ENCODE data around the gene EXOC4. TPM values are rescaled to one million over a fixed set of nuclear protein-coding genes. Genes with fewer than 3 reads are reported as not detected.

The EXOC4 gene
- total RNA-seq, 3 donors from 2014 or later = 88.3 to 136 (median 99.6) TPM

DNA sequence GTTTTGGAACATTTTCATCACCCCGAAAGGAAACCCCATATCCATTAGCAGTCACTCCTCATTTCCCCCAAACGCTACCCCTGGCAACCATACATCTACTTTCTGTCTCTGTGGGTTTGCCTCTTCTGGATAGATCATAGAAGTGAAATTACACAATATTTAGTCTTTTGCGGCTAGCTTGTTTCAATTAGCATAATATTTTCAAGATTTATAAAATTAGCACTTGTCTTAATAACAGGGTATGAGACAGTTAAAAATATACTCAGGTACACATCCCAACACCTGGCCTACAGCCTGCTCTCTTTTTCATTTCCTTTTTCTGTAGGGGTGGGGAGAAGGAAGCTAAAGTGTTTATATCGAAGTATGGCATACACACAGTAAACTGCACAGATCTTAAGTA lies 792.8 kb downstream of the EXOC4 start:
- Histone ChIP-seq H3K9me3 (no peaks in the 10 kb centered on the region), H3K27me3 (no peaks in the 10 kb centered on the region), H3K36me3 (no peaks in the 10 kb centered on the region), H3K4me1 (no peaks in the 10 kb centered on the region), H3K4me3 (no peak overlapping the region), H3K27ac (no peak overlapping the region)
- TF ChIP-seq CTCF (IDR thresholded peaks at IDR 0.05) = no peak
- TF ChIP-seq POLR2AphosphoS5 (IDR thresholded peaks at IDR 0.05) = no peak
- no peak for TF ChIP-seq POLR2A (IDR thresholded peaks at IDR 0.05)
- intact Hi-C loops (cut with DNase I; ENCODE audit: low total_unique reads) = no loop called here
- no peak for DNase-seq (ENCODE audit: low spot score in 2 of 2)

DNA sequence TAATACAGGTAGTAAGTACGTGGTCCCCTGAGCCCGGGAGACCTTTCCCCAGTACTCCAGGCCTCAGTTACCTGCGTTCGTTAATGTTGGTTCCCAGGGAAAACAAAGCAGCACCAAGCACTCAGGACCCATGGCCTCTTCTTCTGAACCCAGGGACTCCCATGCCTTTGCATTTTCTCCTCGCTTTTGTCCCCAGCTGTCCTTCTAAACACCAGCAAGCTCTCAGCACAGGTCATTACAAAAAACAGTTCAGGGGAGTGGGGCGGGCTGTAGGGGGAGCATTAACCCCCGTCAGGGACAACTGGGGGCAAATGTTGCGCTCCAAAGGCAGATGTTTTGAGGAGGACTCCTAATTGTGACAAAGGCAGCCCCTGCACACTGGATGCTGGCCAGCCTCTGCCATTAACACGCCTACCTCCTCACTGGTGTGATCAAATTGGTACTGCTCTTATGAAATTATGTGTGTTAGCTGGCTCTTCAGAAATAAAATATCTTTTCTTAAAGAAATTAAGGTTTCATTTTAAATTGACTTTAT lies 793.8 kb downstream of the EXOC4 start:
- no peaks in the 10 kb centered on the region for H3K36me3 ChIP-seq
- H3K9me3 ChIP-seq = no peaks in the 10 kb centered on the region
- no peaks in the 10 kb centered on the region for H3K4me1 ChIP-seq
- intact Hi-C loops (cut with DNase I; ENCODE audit: low total_unique reads) = no loop called here
- H3K27me3 ChIP-seq = no peaks in the 10 kb centered on the region
- no peak for DNase-seq (ENCODE audit: low spot score in 2 of 2)
- no peak overlapping the region for H3K27ac ChIP-seq
- no peak for TF ChIP-seq POLR2A (IDR thresholded peaks at IDR 0.05)
- TF ChIP-seq CTCF (IDR thresholded peaks at IDR 0.05) = no peak
- TF ChIP-seq POLR2AphosphoS5 (IDR thresholded peaks at IDR 0.05) = no peak
- no peak overlapping the region for H3K4me3 ChIP-seq

DNA sequence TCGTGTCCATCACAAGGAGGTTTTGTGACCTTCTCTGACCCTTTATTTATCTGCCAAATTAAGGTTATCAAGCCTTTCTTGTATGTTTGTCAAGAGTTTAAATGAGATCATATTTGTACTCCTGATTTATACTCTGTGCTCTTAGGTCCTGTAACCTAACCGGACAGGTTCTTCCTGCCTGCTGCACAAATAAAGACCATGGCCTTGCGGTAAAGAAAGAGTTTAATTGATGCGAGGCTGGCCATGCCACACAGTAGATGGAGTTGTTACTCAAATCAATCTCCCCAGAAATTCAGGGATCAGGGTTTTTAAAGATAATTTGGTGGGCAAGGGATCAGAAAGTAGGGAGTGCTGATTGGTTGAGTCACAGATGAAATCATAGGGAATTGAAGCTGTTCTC lies 794.8 kb downstream of the EXOC4 start:
- DNase-seq (ENCODE audit: low spot score in 2 of 2) = no peak
- Histone ChIP-seq H3K36me3 (no peaks in the 10 kb centered on the region), H3K4me3 (no peak overlapping the region), H3K4me1 (no peaks in the 10 kb centered on the region), H3K9me3 (no peaks in the 10 kb centered on the region), H3K27me3 (no peaks in the 10 kb centered on the region), H3K27ac (no peak overlapping the region)
- intact Hi-C loops (cut with DNase I; ENCODE audit: low total_unique reads) = no loop called here
- TF ChIP-seq POLR2AphosphoS5 (IDR thresholded peaks at IDR 0.05) = no peak

DNA sequence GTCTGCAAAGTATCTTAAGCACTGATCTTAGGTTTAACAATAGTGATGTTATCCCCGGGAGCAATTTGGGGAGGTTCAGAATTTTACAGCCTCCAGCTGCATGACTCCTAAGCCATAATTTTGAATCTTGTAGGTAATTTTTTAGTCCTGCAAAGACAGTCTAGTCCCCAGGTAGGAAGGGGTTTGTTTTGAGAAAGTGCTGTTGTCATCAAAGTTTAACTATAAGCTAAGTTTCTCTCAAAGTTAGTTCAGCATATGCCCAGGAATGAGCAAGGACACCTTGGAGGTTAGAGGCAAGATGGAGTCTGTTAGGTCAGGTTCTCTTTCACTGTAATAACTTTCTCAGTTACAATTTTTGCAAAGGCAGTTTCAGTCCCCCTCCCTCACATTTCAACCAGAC lies 795.3 kb downstream of the EXOC4 start:
- no peak for TF ChIP-seq CTCF (IDR thresholded peaks at IDR 0.05)
- no peak for TF ChIP-seq POLR2A (IDR thresholded peaks at IDR 0.05)
- TF ChIP-seq POLR2AphosphoS5 (IDR thresholded peaks at IDR 0.05) = no peak
- no peaks in the 10 kb centered on the region for H3K36me3 ChIP-seq
- H3K4me3 ChIP-seq = no peak overlapping the region
- H3K27ac ChIP-seq = no peak overlapping the region
- DNase-seq (ENCODE audit: low spot score in 2 of 2) = no peak
- no peaks in the 10 kb centered on the region for H3K9me3 ChIP-seq
- intact Hi-C loops (cut with DNase I; ENCODE audit: low total_unique reads) = no loop called here
- no peaks in the 10 kb centered on the region for H3K27me3 ChIP-seq
- H3K4me1 ChIP-seq = no peaks in the 10 kb centered on the region

- Histone ChIP-seq H3K4me1 (no peaks in the 10 kb centered on the region), H3K36me3 (no peaks in the 10 kb centered on the region), H3K9me3 (no peaks in the 10 kb centered on the region), H3K27ac (no peak overlapping the region), H3K4me3 (no peak overlapping the region), H3K27me3 (no peaks in the 10 kb centered on the region)
- intact Hi-C loops (cut with DNase I; ENCODE audit: low total_unique reads) = no loop called here
- no peak for DNase-seq (ENCODE audit: low spot score in 2 of 2)
- TF ChIP-seq CTCF (IDR thresholded peaks at IDR 0.05) (no peak), POLR2AphosphoS5 (IDR thresholded peaks at IDR 0.05) (no peak), POLR2A (IDR thresholded peaks at IDR 0.05) (no peak)
These were observed 798.1 kb downstream of the EXOC4 start for GRCh38 chr7:134051020-134051419.

DNA sequence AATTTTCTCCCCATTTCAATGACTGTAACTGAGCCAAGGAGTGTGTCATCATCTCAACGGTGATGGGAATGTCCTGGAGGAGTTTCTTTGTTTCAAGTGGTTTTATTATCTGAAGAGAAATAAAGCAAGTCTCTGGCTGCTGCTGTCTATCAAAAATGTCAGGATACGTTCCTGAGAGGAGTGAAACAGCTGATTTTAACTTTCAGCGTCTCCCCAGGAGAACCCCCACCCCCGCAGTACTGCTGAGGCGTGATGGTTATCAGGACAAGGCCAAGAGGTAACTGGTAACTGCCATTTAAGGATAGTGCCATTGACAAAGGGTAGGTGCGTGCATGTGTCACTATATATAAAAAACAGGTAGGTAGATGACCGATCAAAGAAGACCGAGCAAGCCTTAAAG lies 803.9 kb downstream of the EXOC4 start:
- H3K4me1 ChIP-seq = no peaks in the 10 kb centered on the region
- no peaks in the 10 kb centered on the region for H3K9me3 ChIP-seq
- intact Hi-C loops (cut with DNase I; ENCODE audit: low total_unique reads) = no loop called here
- H3K4me3 ChIP-seq = no peak overlapping the region
- no peak overlapping the region for H3K27ac ChIP-seq
- no peaks in the 10 kb centered on the region for H3K27me3 ChIP-seq
- no peak for DNase-seq (ENCODE audit: low spot score in 2 of 2)
- TF ChIP-seq CTCF (IDR thresholded peaks at IDR 0.05) (no peak), POLR2A (IDR thresholded peaks at IDR 0.05) (no peak), POLR2AphosphoS5 (IDR thresholded peaks at IDR 0.05) (no peak)
- H3K36me3 ChIP-seq = no peaks in the 10 kb centered on the region
